Left forelimb (tissue), 1 donor: ENCODE measurements around the gene TMEM191B.
A peak's percentile ranks its signal among the peaks of the same experiment; 100 is the strongest.
"Not testable (repeated sequence)": the region's sequence is repeated elsewhere in the genome, so short reads cannot be mapped to it uniquely, and the experiment has no call there.

Experiments used
- DNase-seq: peaks from one replicate; pipeline ENCODE4 v3.0.0-alpha.2; 2018; ENCODE audit warnings: low spot score

The TMEM191B gene

DNA sequence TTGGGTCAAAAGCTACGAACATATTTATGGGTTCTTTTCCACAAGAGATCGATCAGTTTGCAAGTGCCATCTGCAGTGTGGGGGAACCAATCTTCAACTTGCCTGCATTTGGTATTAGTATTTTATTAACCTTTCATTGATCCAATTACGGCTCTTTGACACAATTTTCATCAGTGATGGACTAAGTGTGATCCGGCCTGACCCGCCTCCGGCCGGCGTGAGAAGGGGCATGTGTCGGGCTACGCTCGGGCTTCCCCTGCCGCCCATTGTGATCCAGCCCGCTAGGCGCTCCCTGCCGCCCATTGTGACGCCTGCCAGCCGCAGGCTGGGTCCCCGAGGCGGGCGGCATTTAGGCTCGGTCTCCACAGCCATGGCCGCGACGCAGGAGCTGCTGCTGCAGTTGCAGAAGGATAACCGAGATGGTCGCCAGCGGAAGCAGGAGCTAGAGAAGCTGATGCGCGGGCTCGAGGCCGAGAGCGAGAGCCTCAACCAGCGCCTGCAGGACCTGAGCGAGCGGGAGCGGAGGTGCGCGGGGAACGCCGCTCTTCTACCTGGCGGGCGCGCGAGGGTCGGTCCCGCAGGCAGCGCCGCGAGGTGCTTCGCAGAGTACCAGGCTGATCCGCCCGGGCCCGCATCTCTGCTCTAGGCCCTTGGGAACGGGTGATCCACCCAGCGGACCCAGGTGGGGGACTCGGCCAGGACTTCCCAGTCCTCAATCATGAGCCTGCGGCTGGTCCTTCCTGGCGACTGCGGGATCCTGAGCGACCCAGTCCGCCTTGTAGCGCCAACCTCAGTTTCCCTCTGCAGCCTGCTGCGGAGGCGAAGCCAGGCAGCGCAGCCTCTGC lies at the start of gene TMEM191B:
TMEM191B (plus strand) TSS at position 51 of the 845 bp plus-strand sequence; CDS start at position 230, 179 bp downstream.
- DNase-seq = not testable (repeated sequence)

DNA sequence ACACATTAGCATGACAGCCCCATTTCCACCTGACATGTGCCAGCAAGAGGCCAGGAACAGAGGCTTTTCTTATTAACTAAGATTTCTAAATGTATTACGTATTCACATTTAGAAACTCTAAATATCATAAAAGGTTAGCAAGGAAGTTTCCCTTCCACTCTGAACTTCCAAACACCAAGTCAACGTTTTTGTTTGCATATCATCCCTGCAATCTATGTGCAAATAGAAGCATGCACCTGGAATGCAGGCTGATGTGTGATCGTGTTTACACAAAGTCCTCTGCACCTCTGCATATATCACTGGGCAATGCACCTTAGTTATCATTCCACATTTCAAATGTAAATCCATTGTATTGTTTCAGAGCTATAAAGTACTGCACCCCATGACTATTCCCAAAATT lies 31.4 kb upstream of the TMEM191B start:
- not testable (repeated sequence) for DNase-seq

DNA sequence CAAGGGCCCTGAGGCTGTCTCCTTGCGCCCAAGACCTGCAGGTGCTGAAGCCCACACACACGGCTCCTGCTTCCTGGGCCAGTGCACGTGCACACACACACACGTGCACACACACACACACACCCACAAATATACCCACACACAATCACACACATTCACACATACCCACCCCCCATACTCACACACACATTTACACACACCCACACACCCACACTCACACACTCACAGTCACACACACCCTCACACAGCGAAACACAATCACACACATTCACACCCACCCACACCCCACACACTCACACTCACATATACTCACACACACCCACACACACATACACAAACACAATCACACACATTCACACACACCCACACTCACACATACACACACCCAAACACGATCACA lies 16.3 kb upstream of the TMEM191B start:
- not testable (repeated sequence) for DNase-seq

DNA sequence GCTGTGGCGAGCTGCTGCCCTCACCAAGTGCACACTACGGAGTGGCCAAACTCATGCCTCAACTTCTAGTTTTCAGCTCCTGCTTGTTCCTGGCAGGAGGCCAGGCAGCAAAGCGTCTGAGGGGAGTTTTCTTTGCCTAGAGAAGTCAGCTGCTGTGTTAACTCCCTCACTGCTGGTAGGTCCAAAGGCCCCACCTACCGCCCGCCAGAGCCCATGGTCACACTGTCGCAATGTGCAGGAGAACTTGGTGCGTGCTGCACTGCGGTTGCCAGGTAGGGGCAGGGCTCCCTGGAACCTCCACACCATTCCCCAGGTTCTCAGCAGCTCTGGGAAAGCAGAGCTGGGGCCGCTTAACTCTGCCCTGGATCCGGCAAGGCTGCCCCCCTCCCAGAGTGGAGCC lies 15.2 kb upstream of the TMEM191B start:
- not testable (repeated sequence) for DNase-seq

DNA sequence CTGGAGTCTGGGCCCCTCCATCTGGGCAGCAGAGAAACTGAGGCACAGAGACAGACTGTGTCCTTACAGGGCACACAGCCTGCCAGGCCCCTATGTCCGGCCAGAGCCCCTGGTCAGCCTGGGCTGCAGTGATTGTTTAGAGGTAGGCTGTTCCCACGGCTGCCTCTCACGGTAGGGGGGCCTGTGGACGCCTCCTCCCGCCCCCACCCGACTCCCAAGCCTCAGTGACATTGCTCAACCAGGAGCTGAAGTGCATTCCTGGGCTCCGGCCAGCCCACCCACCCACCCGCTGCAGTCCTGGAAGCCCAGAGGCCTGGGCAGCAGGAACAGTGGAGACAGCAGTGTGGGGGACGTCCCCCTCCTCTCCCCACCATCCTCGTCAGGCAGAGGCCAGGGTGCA lies 14.1 kb upstream of the TMEM191B start:
- not testable (repeated sequence) for DNase-seq

DNA sequence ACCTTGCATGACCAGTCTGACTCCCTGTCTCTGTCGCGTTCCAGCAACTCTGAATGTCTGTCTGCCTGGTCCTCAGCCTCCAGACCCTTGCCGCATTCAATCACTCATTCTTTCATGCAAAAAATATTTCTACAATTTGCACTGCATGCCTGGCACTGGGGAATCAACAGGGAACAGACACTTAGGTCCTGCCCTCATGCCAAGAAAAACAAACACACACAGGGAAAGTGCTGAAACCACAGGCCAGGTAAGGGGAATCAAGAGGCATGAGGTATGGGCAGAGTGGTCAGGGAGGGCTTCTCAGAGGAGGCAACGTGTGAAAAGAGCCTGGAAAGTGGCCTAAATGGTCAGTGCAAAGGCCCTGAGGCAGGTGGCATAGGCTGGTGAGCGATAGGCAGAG lies 9.5 kb upstream of the TMEM191B start, which contains the start of gene GGTLC3:
GGTLC3 (minus strand) TSS at position 101 of the 400 bp plus-strand sequence. CDS start 264 bp downstream, outside the sequence.
- DNase-seq = not testable (repeated sequence)

DNA sequence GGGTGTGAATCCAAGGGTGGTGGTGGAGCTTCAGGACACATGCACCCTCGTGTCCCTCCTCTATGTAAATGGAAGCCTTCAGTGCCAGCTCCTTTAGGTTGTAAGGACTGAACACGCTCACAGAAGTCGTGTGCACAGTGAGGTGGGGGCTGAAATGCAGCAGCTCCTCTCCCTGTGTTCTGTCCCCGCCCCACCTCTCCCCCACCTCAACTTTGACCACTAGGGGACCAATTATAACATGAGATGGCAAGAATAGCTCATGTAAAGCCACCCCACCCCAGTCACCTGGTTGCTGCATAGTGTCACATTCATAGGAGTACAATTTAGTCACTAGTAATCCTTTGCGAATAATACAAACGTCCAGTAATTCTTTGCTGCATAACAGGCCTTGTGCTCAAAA lies 4.8 kb upstream of the TMEM191B start:
- DNase-seq = not testable (repeated sequence)

DNA sequence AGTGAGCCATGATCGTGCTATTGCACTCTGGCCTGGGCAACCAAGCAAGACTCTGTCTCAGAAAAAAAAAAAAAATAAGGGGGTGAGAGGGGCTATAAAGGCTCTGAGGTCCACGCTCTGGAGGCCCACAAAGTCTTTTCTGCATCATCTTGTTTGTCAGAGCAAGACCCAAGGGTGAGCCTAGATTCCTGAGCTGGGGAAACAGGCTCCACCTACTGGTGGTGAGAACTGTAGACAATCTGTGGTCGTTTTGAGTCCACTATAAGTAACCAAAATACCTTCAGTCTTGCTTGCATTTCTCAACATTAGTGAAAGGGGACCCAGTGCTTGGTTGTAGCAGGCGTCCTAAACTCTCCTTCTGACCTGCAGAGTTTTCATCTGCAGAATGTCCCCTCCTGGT lies 4.3 kb upstream of the TMEM191B start:
- DNase-seq = not testable (repeated sequence)

DNA sequence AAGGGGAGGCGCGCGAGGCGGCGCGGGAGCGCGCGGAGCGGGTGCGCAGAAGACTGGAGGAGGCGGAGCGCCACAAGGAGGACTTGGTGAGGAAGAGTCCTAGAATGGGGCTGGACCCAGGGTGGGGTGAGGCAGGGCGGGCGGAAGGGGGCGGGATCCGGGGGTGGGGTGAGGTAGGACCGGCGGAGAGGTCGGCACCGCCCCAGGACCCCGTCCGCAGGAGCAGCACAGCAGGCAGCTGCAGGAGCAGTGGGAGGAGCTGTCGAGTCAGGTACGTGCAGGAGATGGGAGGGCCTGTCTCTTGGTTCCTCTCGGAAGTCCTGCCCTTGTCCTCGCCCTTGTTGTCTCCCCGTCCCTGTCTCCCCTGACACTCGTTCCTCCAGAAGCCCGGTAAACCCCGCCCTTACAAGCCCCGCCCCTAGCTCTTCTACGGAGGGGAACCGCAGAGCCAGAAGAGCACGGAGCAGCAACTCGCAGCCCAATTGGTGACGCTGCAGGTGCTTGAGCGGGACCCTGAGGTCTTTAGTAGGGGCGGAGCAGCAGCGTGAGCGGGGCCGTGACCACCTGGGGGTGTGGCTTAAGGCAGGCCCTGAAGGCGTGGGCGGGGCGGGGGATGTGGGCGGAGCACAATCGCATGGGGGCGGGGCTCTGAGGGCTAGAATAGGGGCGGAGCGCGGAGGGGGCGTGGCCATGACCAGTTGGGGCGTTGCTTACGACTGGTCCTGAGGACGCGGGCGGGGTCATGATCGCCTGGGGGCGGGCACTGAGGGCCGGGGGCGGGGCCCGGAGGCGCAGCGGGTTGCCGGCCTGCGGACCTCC lies 1.2 kb downstream of the TMEM191B start:
- DNase-seq = peak; percentile 88

DNA sequence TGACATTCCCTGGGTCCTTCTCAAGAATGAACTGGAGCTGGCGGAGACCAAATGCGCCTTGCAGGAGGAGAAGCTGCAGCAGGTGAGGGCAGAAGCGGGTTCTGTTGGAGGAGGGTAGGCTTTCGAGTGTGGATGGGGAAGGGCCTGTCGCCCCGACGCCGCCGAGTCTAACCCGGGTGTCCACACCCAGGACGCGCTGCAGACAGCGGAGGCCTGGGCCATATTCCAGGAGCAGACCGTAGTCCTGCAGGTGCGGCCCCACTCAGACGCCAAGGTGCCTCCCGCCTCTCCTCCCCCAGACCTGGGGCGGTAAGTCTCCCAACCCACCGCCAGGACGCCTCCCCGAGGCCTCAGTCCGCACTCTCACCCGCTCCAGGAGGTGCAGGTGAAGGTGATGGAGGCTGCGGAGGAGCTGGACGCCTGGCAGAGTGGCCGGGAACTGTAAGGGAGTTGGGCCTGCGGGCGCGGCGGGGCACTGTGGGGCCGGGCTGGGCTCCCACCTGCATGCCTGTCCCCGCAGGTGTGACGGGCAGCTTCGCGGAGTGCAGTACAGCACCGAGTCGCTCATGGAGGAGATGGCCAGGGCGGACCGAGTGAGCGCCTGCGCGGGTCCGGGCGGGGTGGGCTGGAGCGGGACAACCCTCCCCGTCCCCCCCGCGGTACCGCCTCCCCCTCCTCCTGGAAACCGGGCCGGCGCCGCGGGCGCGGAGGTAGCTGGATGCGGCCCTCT lies 2.0 kb downstream of the TMEM191B start:
- not testable (repeated sequence) for DNase-seq

DNA sequence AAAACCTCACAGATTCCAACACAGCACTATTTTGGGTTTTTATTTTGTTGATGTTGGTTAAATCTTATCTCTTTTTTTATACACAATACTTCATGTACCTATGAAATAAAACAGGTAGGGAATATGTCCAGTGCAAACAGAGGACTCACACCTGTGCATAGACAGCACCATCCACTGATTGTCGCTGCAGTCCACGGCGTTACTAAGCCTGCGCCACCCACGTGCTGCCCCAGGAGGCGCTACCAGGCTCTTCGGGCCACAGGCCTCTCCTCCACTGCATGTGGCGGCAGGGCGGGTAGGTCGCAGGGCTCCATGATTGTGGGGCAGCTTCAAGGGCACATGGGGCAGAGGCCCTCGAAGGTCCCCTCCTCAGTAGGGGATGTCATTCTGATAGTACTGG lies 6.0 kb downstream of the TMEM191B start:
- DNase-seq = not testable (repeated sequence)

DNA sequence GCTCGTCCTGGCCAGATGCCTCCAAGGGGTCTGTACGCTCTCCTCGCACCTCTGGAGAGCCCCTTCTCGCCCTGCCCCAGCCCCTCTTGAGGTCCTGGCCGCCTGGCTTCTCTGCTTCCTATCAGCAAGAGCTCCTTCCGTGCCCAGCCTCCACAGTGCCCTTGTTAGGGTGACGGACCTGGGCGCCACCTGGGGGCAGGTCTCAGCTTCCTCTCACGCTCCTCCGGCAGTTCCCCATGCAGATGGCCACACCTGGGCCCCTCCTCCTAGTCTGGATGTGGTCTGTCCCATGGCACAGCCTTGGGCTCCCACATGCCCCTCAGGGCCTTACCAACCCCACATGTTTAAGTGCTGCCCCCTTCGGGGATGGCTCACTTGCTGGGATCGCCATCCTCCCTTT lies 6.7 kb downstream of the TMEM191B start:
- DNase-seq = not testable (repeated sequence)

DNA sequence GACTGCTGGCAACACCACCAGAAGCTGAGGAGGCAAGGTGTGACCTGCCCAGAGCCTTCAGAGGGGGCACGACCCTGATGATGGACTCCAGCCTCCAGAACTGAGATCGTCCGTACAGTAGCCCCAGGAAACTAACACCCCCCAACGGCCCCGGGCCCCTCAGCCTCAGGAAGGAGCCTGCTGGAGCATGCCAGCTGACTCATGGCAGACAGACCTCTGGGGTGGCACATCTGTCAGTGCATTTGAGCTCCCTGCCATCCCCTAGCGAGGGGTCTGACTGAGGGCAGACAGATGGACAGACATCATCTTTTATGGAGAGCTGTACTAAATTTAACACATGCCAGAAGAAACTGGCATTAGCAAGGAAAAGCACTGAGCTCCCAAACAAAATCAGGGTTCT lies 12.4 kb downstream of the TMEM191B start:
- DNase-seq = not testable (repeated sequence)

DNA sequence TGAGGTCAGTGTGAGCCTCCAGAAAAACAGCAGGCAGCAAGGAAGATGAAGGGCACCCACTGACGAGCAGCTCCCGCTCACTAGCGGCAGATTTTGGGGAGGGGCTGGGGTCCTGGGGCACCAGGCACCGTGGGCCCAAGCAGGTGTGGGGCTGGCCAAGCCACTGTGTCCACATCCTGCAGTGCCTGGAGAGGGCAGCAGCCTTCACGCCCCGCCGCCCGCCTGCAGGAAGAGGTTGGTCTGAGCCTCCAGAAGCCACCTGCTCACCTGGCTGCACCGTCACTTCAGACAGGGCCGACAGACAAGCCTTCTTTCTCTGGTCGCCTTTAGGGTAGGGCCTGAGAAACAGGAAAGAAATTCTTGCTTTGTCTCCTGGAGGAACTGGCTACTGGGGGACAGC lies 15.8 kb downstream of the TMEM191B start:
- DNase-seq = not testable (repeated sequence)

DNA sequence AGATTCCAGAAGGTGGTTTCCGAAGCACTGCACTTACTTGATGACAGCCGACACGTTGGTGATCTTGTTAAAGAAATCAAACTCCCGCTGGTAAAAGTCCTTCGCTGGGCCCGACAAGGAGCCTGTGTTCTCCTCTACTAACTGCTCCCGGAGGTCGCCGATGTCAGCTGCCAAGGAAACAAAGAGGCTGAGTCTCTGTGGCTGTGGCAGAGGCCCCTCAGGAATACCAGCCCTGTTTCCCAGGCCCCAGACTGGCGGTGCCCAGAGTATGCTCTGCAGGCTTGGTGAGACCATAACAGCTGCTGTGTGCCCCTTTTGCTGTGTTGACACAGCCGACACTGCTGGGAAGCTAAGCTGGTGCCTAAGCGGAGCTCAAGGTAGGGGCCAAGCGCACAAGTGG lies 17.0 kb downstream of the TMEM191B start:
- not testable (repeated sequence) for DNase-seq

DNA sequence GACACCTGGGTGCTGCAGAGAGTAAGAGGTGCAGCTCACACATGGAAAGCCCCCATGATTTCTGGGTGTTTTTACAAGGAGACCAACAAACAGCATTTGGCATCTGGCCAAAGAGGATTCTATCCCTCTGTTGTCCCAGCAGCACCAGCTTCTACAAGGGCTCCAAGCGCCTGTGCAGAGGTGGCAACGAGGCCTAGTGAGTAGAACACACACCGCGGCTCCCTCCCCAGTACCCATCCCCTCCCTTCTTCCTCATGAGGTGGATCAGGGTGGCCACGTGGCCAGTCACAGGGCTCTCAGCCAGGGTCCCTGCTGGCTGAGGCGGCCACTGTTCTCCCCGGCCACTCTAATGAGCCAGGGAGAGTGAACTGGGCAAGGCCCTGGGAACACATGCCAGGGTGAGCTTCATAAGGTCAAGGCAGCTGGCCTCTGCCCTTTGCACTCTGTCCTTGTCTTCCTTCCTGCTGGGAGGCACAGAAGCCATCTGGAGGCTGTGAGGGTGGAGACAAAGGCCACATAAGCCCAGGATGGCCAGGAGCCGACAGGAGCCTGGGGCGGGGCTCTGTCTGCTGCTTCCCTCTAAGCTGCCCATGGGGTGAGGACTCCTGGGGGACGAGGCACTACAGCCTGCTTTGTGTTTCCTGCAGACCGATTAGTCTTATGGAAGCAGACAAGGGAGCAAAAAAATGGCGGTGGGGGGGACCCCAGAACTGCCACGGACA lies 22.0 kb downstream of the TMEM191B start:
- DNase-seq = peak; percentile 5

DNA sequence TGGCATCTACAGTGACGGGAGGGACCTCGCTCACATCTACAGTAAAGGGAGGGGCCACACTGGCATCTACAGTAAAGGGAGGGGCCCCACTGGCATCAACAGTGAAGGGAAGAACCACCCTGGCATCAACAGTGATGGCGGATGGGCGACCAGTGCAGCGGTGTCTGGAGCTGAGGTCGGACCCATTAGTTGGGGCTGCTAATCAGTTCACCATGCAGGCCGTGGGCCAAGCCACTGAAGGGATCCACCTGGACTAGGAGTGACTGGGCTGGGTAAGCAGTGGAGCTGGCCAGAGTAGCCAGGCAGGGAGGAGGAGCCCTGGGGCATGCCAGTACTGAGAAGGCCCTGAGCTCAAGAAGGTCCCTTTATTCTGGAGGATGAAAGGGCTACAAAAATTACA lies 23.4 kb downstream of the TMEM191B start:
- DNase-seq = peak; percentile 0

DNA sequence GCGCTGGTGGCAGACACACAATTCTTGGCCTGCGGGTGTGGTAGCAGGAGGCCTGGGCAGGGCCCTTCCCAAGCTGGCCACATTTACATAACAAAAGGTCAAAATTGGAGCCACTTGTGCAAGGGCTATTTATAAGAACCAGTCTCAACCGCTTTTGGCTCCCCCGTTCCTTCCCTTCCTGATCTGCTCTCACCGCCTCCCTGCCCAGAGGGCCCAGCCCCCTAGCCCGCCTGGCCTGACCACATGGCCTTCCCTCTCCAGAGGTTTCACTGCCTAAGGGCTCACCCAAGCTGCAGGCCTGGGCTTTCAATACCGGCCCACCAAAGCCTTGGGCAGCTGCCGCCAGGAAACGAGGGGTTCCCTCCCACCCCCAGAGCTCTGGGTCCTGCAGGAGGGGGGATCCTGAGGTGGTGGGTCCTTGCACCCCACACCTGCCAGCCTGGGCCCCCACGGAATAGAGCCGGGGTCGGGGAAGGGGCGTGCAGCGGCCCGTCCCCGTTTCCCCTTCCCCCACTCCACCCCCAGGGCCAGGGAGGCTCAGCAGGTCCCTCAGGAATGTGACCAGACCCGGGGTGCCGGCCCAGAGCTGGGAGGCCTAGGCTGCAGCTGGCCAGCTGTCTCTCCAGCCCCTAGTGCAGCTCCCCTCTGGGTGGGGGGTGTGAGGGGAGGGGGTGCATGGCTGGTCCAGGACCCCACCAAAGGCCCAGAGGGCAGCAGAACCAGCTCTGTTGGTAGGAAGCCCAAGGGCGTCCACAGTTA lies 25.4 kb downstream of the TMEM191B start:
- not testable (repeated sequence) for DNase-seq

DNA sequence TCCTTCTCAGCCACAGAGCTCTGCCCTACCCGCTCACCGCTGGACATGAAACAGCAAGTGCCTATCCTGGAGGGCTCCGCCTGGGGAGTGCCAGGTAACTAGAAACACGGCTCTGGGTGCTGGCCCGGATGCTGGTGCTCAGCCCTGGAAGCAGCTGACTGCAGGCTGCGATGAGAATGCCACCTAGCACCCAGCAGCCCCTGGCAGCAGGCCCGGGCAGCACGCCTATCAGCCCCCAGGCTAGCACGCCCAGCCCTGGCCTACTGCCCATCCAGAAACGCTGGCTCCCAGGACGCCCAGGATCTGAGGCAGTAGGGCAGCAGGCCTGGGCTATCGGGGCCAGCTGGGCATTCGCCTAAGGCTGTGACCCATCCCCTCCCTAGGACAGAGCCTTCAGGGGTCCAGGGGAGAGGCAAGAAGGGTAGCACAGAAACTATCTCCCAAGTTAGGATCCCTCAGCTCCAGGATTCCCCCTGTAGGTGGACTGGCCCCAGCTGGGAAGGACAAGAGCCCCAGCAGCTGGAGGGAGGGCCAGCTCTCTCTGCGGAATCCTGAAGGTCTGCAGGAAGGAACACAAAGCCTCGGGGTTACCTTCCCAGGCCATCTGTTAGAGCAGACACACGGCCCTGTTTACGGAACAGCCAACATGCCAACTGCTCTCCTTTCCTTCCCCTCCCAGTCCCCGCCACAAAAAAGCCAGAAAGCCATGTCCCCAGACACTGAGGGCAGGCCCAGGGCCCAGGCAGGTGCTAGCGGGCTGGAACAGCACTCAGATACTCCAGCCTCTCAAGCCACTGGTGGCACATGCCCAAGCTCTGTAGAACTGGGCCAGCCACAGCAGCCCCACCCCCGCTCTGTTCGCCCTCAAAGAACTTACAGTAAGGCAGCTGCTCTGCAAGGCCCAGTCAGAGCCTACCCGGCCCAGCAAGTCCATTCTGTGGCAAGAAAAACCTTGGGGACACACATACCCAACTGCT lies 27.0 kb downstream of the TMEM191B start:
- DNase-seq = not testable (repeated sequence)
